ENCODE measurements around the gene SSH3.
A peak's percentile ranks its signal among the peaks of the same experiment; 100 is the strongest.

Gene SSH3

DNA sequence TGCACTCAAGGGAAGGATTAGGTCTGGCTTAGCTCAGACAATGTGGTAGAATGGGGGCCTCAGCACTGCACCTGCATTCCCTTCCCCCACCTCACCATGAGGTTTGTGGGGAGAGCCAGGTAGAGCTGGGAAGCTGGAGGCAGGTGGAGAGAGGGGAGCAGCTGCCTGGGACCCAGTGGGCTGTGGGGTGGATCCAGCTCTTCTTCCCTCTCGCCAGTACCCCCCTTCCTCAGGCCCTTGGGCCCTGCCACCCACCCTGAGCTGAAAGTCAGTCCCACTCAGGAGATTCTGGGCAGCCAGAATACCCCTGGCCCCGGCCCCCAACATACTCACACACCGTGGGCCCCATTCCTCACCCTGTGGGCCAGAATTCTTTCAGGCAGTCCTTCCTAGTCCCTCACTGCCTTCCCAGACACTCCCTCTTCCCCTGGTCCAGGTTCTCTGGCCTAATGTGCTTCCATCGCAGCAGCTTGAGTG is 53.1 kb downstream of the SSH3 start:
- H3K4me1 ChIP-seq (ENCODE audit: control insufficient read depth in 1 of 2, insufficient read depth in 1 of 2, low read depth in 1 of 2, low read length in 1 of 2), result peaks cover 64 to 69% of the 10 kb centered on the region in 2 experiments
- no peaks in the 10 kb centered on the region for H3K27me3 ChIP-seq
- H3K27ac ChIP-seq, result peak overlapping the region; percentile 100
- TF ChIP-seq, protein P1, sequence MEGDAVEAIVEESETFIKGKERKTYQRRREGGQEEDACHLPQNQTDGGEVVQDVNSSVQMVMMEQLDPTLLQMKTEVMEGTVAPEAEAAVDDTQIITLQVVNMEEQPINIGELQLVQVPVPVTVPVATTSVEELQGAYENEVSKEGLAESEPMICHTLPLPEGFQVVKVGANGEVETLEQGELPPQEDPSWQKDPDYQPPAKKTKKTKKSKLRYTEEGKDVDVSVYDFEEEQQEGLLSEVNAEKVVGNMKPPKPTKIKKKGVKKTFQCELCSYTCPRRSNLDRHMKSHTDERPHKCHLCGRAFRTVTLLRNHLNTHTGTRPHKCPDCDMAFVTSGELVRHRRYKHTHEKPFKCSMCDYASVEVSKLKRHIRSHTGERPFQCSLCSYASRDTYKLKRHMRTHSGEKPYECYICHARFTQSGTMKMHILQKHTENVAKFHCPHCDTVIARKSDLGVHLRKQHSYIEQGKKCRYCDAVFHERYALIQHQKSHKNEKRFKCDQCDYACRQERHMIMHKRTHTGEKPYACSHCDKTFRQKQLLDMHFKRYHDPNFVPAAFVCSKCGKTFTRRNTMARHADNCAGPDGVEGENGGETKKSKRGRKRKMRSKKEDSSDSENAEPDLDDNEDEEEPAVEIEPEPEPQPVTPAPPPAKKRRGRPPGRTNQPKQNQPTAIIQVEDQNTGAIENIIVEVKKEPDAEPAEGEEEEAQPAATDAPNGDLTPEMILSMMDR (IDR thresholded peaks at IDR 0.05), result no peak
- H3K4me3 ChIP-seq (ENCODE audit: low read depth in 1 of 2, low read length in 1 of 2), result peak overlapping the region in 1 of 2 experiments; percentile 45
- peaks cover 4% of the 10 kb centered on the region for H3K36me3 ChIP-seq
- H3K9me3 ChIP-seq, result no peaks in the 10 kb centered on the region

DNA sequence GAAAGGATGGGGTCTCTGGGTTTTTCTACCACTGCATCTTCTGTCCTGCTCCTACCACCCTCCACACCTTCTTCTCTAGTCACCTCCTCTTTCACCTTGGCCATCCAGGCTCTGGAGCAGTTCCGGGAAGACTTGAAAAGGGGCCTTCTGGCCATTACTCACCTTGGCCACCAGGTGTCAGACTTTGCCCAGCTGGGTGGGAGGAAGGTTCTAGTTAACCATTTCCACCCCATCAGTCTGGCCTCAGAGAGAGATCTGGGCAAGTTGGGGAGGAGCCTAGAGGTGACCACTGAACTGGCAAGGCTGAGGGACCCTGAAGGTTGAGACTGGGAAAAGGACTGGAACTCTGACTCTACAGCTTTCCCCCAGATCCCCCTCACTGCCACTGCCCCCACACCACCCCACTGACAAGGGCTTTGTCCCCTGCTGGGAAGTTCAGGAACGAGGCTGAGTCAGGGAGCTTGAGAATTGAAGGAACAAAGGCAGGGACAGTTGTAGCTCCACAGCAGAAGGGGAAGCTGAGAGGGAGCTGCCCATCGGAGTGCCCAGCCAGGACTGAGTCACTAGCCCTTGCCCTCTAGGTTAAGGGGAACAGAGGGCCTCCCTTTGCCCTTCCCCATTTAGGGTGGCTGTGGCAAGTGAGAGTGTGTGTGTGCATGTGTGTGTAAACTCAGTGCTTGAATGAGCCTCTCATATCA is 53.7 kb downstream of the SSH3 start:
- Histone ChIP-seq H3K27me3 (no peaks in the 10 kb centered on the region), H3K4me1 (ENCODE audit: control insufficient read depth in 1 of 2, insufficient read depth in 1 of 2, low read depth in 1 of 2, low read length in 1 of 2) (peaks cover 58 to 63% of the 10 kb centered on the region in 2 experiments), H3K4me3 (ENCODE audit: low read depth in 1 of 2, low read length in 1 of 2) (peak overlapping the region; percentile 2 to 45), H3K9me3 (no peaks in the 10 kb centered on the region), H3K27ac (peak overlapping the region; percentile 100), H3K36me3 (no peaks in the 10 kb centered on the region)
- TF ChIP-seq, protein P1 (IDR thresholded peaks at IDR 0.05), result peak; percentile 95

DNA sequence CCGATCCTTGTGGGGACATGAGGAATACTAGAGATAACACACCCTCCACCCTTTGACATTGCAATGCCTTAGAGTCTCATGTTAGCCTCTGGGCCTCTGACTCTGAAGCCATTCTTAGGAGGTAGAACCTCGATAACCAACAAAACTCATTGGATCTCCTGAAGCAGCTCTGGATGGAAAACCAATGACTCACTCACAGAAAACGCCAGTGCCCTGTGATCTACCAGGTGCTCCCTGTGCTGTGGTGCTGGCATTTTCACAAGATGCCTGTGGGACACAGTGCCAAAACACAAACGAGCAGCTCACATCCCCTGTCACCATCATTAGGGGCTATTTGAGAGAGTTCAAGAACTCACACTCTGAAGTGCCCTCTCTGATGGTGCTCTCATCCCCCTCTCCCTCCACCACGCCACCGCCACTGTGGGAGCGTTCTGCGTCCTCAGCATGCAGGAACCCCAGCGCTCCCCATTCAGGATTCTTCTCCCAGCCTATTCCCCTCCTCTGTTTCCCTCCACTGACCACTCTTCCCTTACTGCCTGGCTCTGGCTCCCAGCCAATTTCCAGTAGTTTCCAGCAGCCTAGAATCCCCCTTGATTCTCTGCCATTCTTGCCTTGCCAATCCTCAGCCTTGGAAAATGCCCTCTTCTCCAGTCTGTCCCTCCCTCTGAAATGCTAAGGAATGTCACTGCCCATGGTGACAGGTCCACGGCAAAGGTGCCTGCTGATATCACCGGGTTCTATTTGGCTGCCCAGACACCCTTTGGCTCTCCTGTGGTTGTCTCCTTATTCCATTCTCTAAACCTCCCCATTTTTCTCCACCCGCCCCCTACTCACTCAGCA is 54.7 kb downstream of the SSH3 start:
- TF ChIP-seq, protein P1 (IDR thresholded peaks at IDR 0.05), result no peak
- H3K4me1 ChIP-seq (ENCODE audit: control insufficient read depth in 1 of 2, insufficient read depth in 1 of 2, low read depth in 1 of 2, low read length in 1 of 2), result peaks cover 49 to 55% of the 10 kb centered on the region in 2 experiments
- H3K27ac ChIP-seq, result peak overlapping the region; percentile 100

More for the DNA sequence above, 54.7 kb downstream of the SSH3 start:
- Histone ChIP-seq H3K4me3 (ENCODE audit: low read depth in 1 of 2, low read length in 1 of 2) (peak overlapping the region in 1 of 2 experiments; percentile 45), H3K9me3 (no peaks in the 10 kb centered on the region), H3K27me3 (no peaks in the 10 kb centered on the region), H3K36me3 (no peaks in the 10 kb centered on the region)

Data from neutrophil (primary cell).